ENCODE data around the gene NTNG2. TPM values are rescaled to one million over a fixed set of nuclear protein-coding genes. Genes with fewer than 3 reads are reported as not detected.

The NTNG2 gene
- total RNA-seq, 2 donors from 2014 or later = 1.3 TPM

GRCh38 chr9:132142924-132143323 lies 18.9 kb upstream of the NTNG2 start:
- TF ChIP-seq CTCF (conservative IDR thresholded peaks at IDR 0.05) = no peak
- H3K4me3 Mint-ChIP-seq = no peak overlapping the region

GRCh38 chr9:132143359-132143758 lies 18.5 kb upstream of the NTNG2 start:
- no peaks in the 10 kb centered on the region for H3K4me1 ChIP-seq (ENCODE audit: control insufficient read depth, insufficient read depth, low read length)
- H3K27ac ChIP-seq (ENCODE audit: low read depth, low read length) = no peak overlapping the region
- no peaks in the 10 kb centered on the region for H3K9me3 ChIP-seq (ENCODE audit: control insufficient read depth, low read length)
- no peak for TF ChIP-seq CTCF (conservative IDR thresholded peaks at IDR 0.05)
- Mint-ChIP-seq H3K27ac (no peak overlapping the region), H3K4me1 (peaks cover 7% of the 10 kb centered on the region), H3K27me3 (ENCODE audit: insufficient read depth) (peaks cover 6% of the 10 kb centered on the region), H3K36me3 (ENCODE audit: low read depth) (no peaks in the 10 kb centered on the region), H3K4me3 (no peak overlapping the region), H3K9me3 (no peaks in the 10 kb centered on the region)
- H3K4me3 ChIP-seq (ENCODE audit: low read length) = no peak overlapping the region
- no peak overlapping the region for H3K9ac ChIP-seq (ENCODE audit: extremely low read depth, low read length, poor library complexity, severe bottlenecking)
- no peaks in the 10 kb centered on the region for H3K27me3 ChIP-seq (ENCODE audit: control insufficient read depth, insufficient read depth, low read length, poor library complexity, severe bottlenecking)
- WGBS, 2 experiments (ENCODE audit: insufficient coverage in 1 of 2, insufficient read length in 1 of 2) = 79 to 94% methylated on average over 2 to 6 of the region's 6 CpGs
- no peaks in the 10 kb centered on the region for H3K36me3 ChIP-seq (ENCODE audit: control insufficient read depth, insufficient read depth, low read length)
- DNase-seq = no peak

More at GRCh38 chr9:132142924-132143323, 18.9 kb upstream of the NTNG2 start:
- H3K27ac Mint-ChIP-seq = no peak overlapping the region
- 75 to 83% methylated on average over 9 of the region's 9 CpGs for WGBS, 2 experiments (ENCODE audit: insufficient coverage in 1 of 2, insufficient read length in 1 of 2)
- no peak for DNase-seq
- no peak overlapping the region for H3K27ac ChIP-seq (ENCODE audit: low read depth, low read length)
- peaks cover 7% of the 10 kb centered on the region for H3K4me1 Mint-ChIP-seq
- H3K9me3 Mint-ChIP-seq = no peaks in the 10 kb centered on the region
- H3K9ac ChIP-seq (ENCODE audit: extremely low read depth, low read length, poor library complexity, severe bottlenecking) = no peak overlapping the region
- H3K36me3 ChIP-seq (ENCODE audit: control insufficient read depth, insufficient read depth, low read length) = no peaks in the 10 kb centered on the region
- H3K4me3 ChIP-seq (ENCODE audit: low read length) = no peak overlapping the region
- H3K9me3 ChIP-seq (ENCODE audit: control insufficient read depth, low read length) = no peaks in the 10 kb centered on the region
- no peaks in the 10 kb centered on the region for H3K4me1 ChIP-seq (ENCODE audit: control insufficient read depth, insufficient read depth, low read length)
- H3K27me3 ChIP-seq (ENCODE audit: control insufficient read depth, insufficient read depth, low read length, poor library complexity, severe bottlenecking) = no peaks in the 10 kb centered on the region
- no peaks in the 10 kb centered on the region for H3K36me3 Mint-ChIP-seq (ENCODE audit: low read depth)
- H3K27me3 Mint-ChIP-seq (ENCODE audit: insufficient read depth) = peaks cover 4% of the 10 kb centered on the region

GRCh38 chr9:132144708-132145365 lies 17.0 kb upstream of the NTNG2 start:
- no peak overlapping the region for H3K27ac Mint-ChIP-seq
- no peak for TF ChIP-seq CTCF (conservative IDR thresholded peaks at IDR 0.05)
- no peak overlapping the region for H3K4me3 ChIP-seq (ENCODE audit: low read length)
- H3K9me3 ChIP-seq (ENCODE audit: control insufficient read depth, low read length) = no peaks in the 10 kb centered on the region
- no peak overlapping the region for H3K4me3 Mint-ChIP-seq
- no peaks in the 10 kb centered on the region for H3K27me3 ChIP-seq (ENCODE audit: control insufficient read depth, insufficient read depth, low read length, poor library complexity, severe bottlenecking)
- H3K9me3 Mint-ChIP-seq = no peaks in the 10 kb centered on the region
- H3K9ac ChIP-seq (ENCODE audit: extremely low read depth, low read length, poor library complexity, severe bottlenecking) = no peak overlapping the region
- no peaks in the 10 kb centered on the region for H3K4me1 ChIP-seq (ENCODE audit: control insufficient read depth, insufficient read depth, low read length)
- peaks cover 7% of the 10 kb centered on the region for H3K4me1 Mint-ChIP-seq
- H3K36me3 ChIP-seq (ENCODE audit: control insufficient read depth, insufficient read depth, low read length) = no peaks in the 10 kb centered on the region
- H3K27me3 Mint-ChIP-seq (ENCODE audit: insufficient read depth) = peaks cover 9% of the 10 kb centered on the region
- no peaks in the 10 kb centered on the region for H3K36me3 Mint-ChIP-seq (ENCODE audit: low read depth)
- 89 to 91% methylated on average over 9 of the region's 10 CpGs for WGBS, 2 experiments (ENCODE audit: insufficient coverage in 1 of 2, insufficient read length in 1 of 2)
- H3K27ac ChIP-seq (ENCODE audit: low read depth, low read length) = no peak overlapping the region
- DNase-seq = no peak

All from endodermal cell (in vitro differentiated cells).